Neural progenitor cell (in vitro differentiated cells): ENCODE data around the gene AKAP9.

ENCODE experiments used
- CTCF ChIP-seq: fragments of 200-600 bp; sonication (generic); IDR thresholded peaks from 2 replicates; pipeline ENCODE4 v1.5.1; 2017; ENCODE audit warnings: antibody characterized with exemption, mild to moderate bottlenecking
- EZH2 ChIP-seq: fragments of 200-600 bp; sonication (generic); IDR thresholded peaks from 2 replicates; pipeline ENCODE4 v1.6.1; 2017; ENCODE audit warnings: antibody characterized with exemption, mild to moderate bottlenecking, moderate library complexity

DNA sequence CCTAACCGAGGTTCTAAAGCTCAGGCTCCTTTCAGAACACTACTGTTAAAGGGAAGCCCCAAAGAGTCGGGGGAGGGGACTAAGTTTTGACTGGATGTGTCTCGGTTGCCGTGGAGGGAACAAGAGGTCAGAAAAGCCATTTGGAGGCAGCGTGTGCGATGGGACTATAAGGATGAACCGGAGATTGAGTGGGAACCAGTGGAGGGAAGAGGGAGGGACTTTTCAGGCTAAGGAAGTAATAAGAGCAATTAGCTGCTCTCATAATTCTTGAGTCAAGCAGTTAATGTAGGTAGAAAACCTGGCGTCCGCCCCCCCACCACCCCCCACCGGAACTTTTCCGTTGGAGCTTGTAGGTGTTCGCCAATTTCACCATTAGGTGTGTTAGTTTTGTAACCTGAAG is 491 bp upstream of the AKAP9 start:
- no peak for TF ChIP-seq CTCF
- TF ChIP-seq EZH2, result no peak
